ENCODE measurements around the gene VSTM4.

GRCh38 chr10:49033939-49034338 is 81.4 kb downstream of the VSTM4 start:
- TF ChIP-seq CTCF (conservative IDR thresholded peaks at IDR 0.05; ENCODE audit: low read length) (no peak), EZH2phosphoT487 (IDR thresholded peaks at IDR 0.05; ENCODE audit: borderline replicate concordance) (no peak)

Data from Loucy (cell line).